Thyroid gland (tissue), 4 donors: ENCODE results near the gene MRPL22.

Experiments
- POLR2A ChIP-seq, 2 donors: fragments of 450-650 bp; IDR thresholded peaks; one replicate each; pipeline ENCODE4 v1.6.1; 2017; ENCODE audit warnings: antibody characterized with exemption in 2 of 2, mild to moderate bottlenecking in 2 of 2, moderate library complexity in 1 of 2
- TF ChIP-seq, protein P1 (sequence below), 6 experiments: fragments of 200-600 bp in 3 of 6; fragments of 450-650 bp in 3 of 6; sonication (generic) in 3 of 6; IDR thresholded peaks; one replicate each; pipeline ENCODE4 v1.5.1; 2016 to 2019; ENCODE audit warnings: antibody characterized with exemption in 6 of 6, mild to moderate bottlenecking in 2 of 6, inconsistent platforms in 1 of 6, moderate library complexity in 1 of 6

- TF ChIP-seq, protein P1, sequence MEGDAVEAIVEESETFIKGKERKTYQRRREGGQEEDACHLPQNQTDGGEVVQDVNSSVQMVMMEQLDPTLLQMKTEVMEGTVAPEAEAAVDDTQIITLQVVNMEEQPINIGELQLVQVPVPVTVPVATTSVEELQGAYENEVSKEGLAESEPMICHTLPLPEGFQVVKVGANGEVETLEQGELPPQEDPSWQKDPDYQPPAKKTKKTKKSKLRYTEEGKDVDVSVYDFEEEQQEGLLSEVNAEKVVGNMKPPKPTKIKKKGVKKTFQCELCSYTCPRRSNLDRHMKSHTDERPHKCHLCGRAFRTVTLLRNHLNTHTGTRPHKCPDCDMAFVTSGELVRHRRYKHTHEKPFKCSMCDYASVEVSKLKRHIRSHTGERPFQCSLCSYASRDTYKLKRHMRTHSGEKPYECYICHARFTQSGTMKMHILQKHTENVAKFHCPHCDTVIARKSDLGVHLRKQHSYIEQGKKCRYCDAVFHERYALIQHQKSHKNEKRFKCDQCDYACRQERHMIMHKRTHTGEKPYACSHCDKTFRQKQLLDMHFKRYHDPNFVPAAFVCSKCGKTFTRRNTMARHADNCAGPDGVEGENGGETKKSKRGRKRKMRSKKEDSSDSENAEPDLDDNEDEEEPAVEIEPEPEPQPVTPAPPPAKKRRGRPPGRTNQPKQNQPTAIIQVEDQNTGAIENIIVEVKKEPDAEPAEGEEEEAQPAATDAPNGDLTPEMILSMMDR (IDR thresholded peaks at IDR 0.05), result no peak
- TF ChIP-seq POLR2A (IDR thresholded peaks at IDR 0.05), result no peak
These were observed 25.4 kb downstream of the MRPL22 start for GRCh38 chr5:154966081-154966841.
